Ovary (tissue), 9 donors: ENCODE results near the gene TPM1. TPM values are rescaled to one million over a fixed set of nuclear protein-coding genes. Genes with fewer than 3 reads are reported as not detected.

Experiments used
- DNase-seq, 5 donors: peaks; one replicate each; pipeline ENCODE4 v3.0.0-alpha.2; 2019 to 2020
- H3K27ac ChIP-seq, 2 donors: fragments of 200-600 bp; one replicate each; pipeline versions ENCODE4 v1.5.1 to v1.8.0; 2019 to 2022
- H3K27me3 ChIP-seq: fragments of 200-600 bp; one replicate; pipeline ENCODE4 v1.8.0; 2022
- H3K36me3 ChIP-seq: fragments of 200-600 bp; sonication (generic); one replicate; pipeline ENCODE4 v1.5.1; 2019
- H3K4me1 ChIP-seq: one replicate; pipeline ENCODE4 v1.8.1; 2013; ENCODE audit warnings: mild to moderate bottlenecking, moderate library complexity; ENCODE audit not compliant: insufficient read depth
- H3K4me3 ChIP-seq: fragments of 200-600 bp; sonication (generic); one replicate; pipeline ENCODE4 v1.5.1; 2017
- H3K9me3 ChIP-seq, 2 donors: fragments of 200-600 bp in 1 of 2; sonication (generic) in 1 of 2; one replicate each; pipeline versions ENCODE4 v1.5.1 to v1.8.1; 2013 to 2019; ENCODE audit warnings: mild to moderate bottlenecking in 1 of 2, moderate library complexity in 1 of 2
- CTCF ChIP-seq, 3 donors: fragments of 450-650 bp in 2 of 3; fragments of 200-600 bp in 1 of 3; IDR thresholded peaks; one replicate each; pipeline versions ENCODE4 v1.5.1 to v1.8.0; 2016 to 2022; ENCODE audit warnings: antibody characterized with exemption in 3 of 3, mild to moderate bottlenecking in 1 of 3
- EP300 ChIP-seq: sonication (generic); formaldehyde crosslinking; IDR thresholded peaks from one replicate; pipeline ENCODE4 v1.6.1; 2017; ENCODE audit warnings: antibody characterized with exemption
- POLR2A ChIP-seq: fragments of 450-650 bp; IDR thresholded peaks from one replicate; pipeline ENCODE4 v1.6.1; 2017; ENCODE audit warnings: antibody characterized with exemption, mild to moderate bottlenecking, moderate library complexity
- WGBS, 3 donors: extraction: QIAGEN DNeasy Blood & Tissue Kit in 1 of 3; methylation state at CpG; one replicate each; pipeline versions ENCODE4 v1.1.5 to v1.1.7; 2013 to 2017; 5-methylcytosine and 5-hydroxymethylcytosine counted together
- intact Hi-C, 4 donors: fragments of 100-400 bp; cut with DNase I; formaldehyde crosslinking; loops; one replicate each; pipeline versions ENCODE4 v1.11.0 to v1.15.1; 2022 to 2023
- polyA plus RNA-seq, 2 donors: library from polyadenylated mRNA; stranded (reverse); fragments of 200-250 nt in 1 of 2; fragments of 350-450 nt in 1 of 2; fragmentation: Illumina TruSeq in 1 of 2; extraction: RNeasy Lipid Tissue Mini Kit (QIAGEN cat#74804) in 1 of 2; gene quantifications; one replicate each; pipeline ENCODE4 v1.2.3, GENCODE V29; 2013 to 2014
- total RNA-seq, 7 donors: library from RNA; depleted of rRNA in 2 of 7; stranded (reverse); fragments of >200 nt in 2 of 7; fragmentation: NEBNext Ultra II Directional in 3 of 7; extraction: Animal tissue kit (Norgen Biotek cat#: 25700) in 3 of 7; gene quantifications; one replicate each; pipeline versions ENCODE4 v1.1.0 to v1.2.4, GENCODE V29; 2016 to 2023
- donor health status: DM: no; HTN: no; CAD: no; lungs with moderate emphysema.
- donor health status: DM: no; HTN: no; CAD: no.
- donor health status: Bipolar disorder and iron deficiency.
- donor health status: DM: yes; HTN: yes; CAD: no.
- donor health status: DM: no; HTN: no; CAD: no.
- donor health status: DM: yes; HTN: yes; CAD: no.

TPM1 gene
- total and polyA plus RNA-seq, 9 donors, result 204 to 695 (median 332) TPM

GRCh38 chr15:63044645-63045464, 2.3 kb downstream of the TPM1 start:
- intact Hi-C loops, result loop anchor here (5.0 to 10.0 kb wide), 8 partner anchors 47 to 263 kb away; partner anchors contain the start of gene RPS27L (in 1 of the 4)
- no peak for DNase-seq
- Histone ChIP-seq H3K27ac (no peak overlapping the region), H3K9me3 (no peaks in the 10 kb centered on the region), H3K4me3 (peak overlapping the region; percentile 87), H3K4me1 (peaks cover under 1% of the 10 kb centered on the region), H3K27me3 (no peaks in the 10 kb centered on the region), H3K36me3 (no peaks in the 10 kb centered on the region)
- TF ChIP-seq POLR2A, result no peak
- no peak for TF ChIP-seq EP300
- no peak for TF ChIP-seq CTCF (IDR thresholded peaks at IDR 0.05)
- WGBS, 3 donors, result 17 to 28% (median 27%) methylated on average over 6 of the region's 6 CpGs

GRCh38 chr15:63045465-63045840, 2.9 kb downstream of the TPM1 start:
- DNase-seq, result no peak
- WGBS, 3 donors, result 17 to 22% (median 20%) methylated on average over 3 of the region's 3 CpGs
- Histone ChIP-seq H3K9me3 (no peaks in the 10 kb centered on the region), H3K36me3 (no peaks in the 10 kb centered on the region), H3K27me3 (no peaks in the 10 kb centered on the region), H3K4me1 (peaks cover 5% of the 10 kb centered on the region), H3K4me3 (peak overlapping the region; percentile 87), H3K27ac (no peak overlapping the region)
- intact Hi-C loops, result loop anchor here (5.0 to 10.0 kb wide), 4 partner anchors 47 to 201 kb away; partner anchors contain the start of gene RPS27L (in 1 of the 4)
- TF ChIP-seq POLR2A, result no peak
- no peak for TF ChIP-seq CTCF (IDR thresholded peaks at IDR 0.05)
- no peak for TF ChIP-seq EP300

GRCh38 chr15:63045879-63046278, 3.3 kb downstream of the TPM1 start:
- Histone ChIP-seq H3K4me3 (peak overlapping the region; percentile 87), H3K36me3 (no peaks in the 10 kb centered on the region), H3K27me3 (no peaks in the 10 kb centered on the region), H3K27ac (no peak overlapping the region), H3K4me1 (peaks cover 5% of the 10 kb centered on the region), H3K9me3 (no peaks in the 10 kb centered on the region)
- TF ChIP-seq CTCF (IDR thresholded peaks at IDR 0.05), result no peak
- TF ChIP-seq EP300, result no peak
- intact Hi-C loops, result loop anchor here (5.0 to 10.0 kb wide), 4 partner anchors 46 to 201 kb away; partner anchors contain the start of gene RPS27L (in 1 of the 4)
- WGBS, 3 donors, result 54 to 59% (median 54%) methylated on average over 3 of the region's 3 CpGs
- no peak for DNase-seq

- TF ChIP-seq CTCF (IDR thresholded peaks at IDR 0.05), result no peak
- TF ChIP-seq EP300, result no peak
- no peak for TF ChIP-seq POLR2A
- Histone ChIP-seq H3K4me1 (peaks cover 11% of the 10 kb centered on the region), H3K27ac (no peak overlapping the region), H3K36me3 (no peaks in the 10 kb centered on the region), H3K9me3 (no peaks in the 10 kb centered on the region), H3K27me3 (no peaks in the 10 kb centered on the region), H3K4me3 (peak overlapping the region; percentile 93)
- WGBS, 3 donors, result 49 to 58% (median 51%) methylated on average over 8 of the region's 8 CpGs
- no peak for DNase-seq
- intact Hi-C loops, result loop anchor here (5.0 to 10.0 kb wide), 4 partner anchors 45 to 202 kb away; partner anchors contain the start of gene RPS27L (in 1 of the 4)
Measured at GRCh38 chr15:63046917-63047760, 4.6 kb downstream of the TPM1 start.
